ENCODE data around the gene COX19.

Gene COX19

DNA sequence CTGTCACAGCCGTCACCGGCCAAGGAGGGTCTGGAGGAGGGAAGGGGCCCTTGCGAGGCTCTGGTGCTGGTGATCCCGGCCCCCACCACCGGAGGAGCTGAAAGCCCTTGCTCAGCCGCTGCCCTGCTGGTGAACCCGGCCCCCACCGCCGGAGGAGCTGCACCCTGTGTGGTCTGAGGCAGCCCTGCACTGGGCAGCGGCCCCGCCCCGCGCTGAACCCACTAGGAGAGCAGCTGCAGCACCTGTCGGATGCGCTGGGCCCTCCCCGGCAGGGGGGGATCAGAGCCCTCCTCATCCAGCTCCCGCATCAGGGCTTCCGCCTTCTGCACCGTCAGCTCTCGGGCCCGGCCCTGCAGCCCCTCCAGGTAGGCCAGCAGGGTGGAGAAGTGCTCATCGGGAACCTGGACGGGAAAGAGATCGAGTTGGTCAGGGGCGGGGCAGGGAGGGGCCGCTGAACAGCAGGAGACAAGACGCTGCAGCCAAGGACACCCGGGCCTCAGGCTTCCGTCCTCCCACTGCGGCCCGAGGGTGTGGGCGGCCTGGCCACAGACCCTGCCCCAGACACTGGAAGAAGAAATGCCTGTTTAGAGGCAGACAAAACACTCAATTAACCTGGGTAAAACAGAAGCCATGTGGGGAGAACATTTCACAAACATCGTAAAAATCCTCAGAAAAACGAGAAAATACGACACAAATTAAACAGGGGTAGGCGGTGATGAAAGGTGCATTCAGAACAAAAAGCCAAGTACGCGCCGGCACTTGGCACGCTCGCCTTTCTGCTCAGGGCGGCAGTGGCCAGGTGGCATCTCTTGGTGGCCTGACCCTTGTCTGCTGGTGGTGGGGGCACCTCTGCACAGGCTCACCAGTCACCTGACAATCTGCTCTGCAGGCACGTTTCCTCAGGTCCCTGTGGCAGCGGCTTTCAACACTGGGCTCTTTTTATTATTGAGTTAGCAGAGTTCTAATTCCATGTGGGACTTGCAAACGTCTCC, 22.4 kb upstream of the COX19 start:
- H3K9ac ChIP-seq (ENCODE audit: low read depth, low read length): no peak overlapping the region
- H3K27ac ChIP-seq (ENCODE audit: low read depth, low read length): no peak overlapping the region
- no peak overlapping the region for H3K4me3 ChIP-seq (ENCODE audit: low read depth, low read length)
- H3K9me3 ChIP-seq (ENCODE audit: control insufficient read depth, insufficient read depth, low read length): no peaks in the 10 kb centered on the region
- H3K27me3 ChIP-seq (ENCODE audit: control insufficient read depth, insufficient read depth, low read length): no peaks in the 10 kb centered on the region
- no peaks in the 10 kb centered on the region for H3K4me1 ChIP-seq (ENCODE audit: control insufficient read depth, insufficient read depth, low read length)
- 0 out of 2 replicates have a peak, but pooled peaks cover 4% of the 10 kb centered on the region for H3K36me3 ChIP-seq (ENCODE audit: control insufficient read depth, insufficient read depth, low read length)

- Histone ChIP-seq H3K4me3 (ENCODE audit: low read depth, low read length) (no peak overlapping the region), H3K27me3 (ENCODE audit: control insufficient read depth, insufficient read depth, low read length) (no peaks in the 10 kb centered on the region), H3K4me1 (ENCODE audit: control insufficient read depth, insufficient read depth, low read length) (no peaks in the 10 kb centered on the region), H3K9ac (ENCODE audit: low read depth, low read length) (no peak overlapping the region), H3K36me3 (ENCODE audit: control insufficient read depth, insufficient read depth, low read length) (0 out of 2 replicates have a peak, but pooled peaks cover 4% of the 10 kb centered on the region), H3K9me3 (ENCODE audit: control insufficient read depth, insufficient read depth, low read length) (no peaks in the 10 kb centered on the region), H3K27ac (ENCODE audit: low read depth, low read length) (no peak overlapping the region)
These were observed 20.9 kb upstream of the COX19 start for GRCh38 chr7:996079-996872.

- no peaks in the 10 kb centered on the region for H3K27me3 ChIP-seq (ENCODE audit: control insufficient read depth, insufficient read depth, low read length)
- no peaks in the 10 kb centered on the region for H3K9me3 ChIP-seq (ENCODE audit: control insufficient read depth, insufficient read depth, low read length)
- H3K4me3 ChIP-seq (ENCODE audit: low read depth, low read length): no peak overlapping the region
- H3K9ac ChIP-seq (ENCODE audit: low read depth, low read length): no peak overlapping the region
- no peaks in the 10 kb centered on the region for H3K4me1 ChIP-seq (ENCODE audit: control insufficient read depth, insufficient read depth, low read length)
- H3K27ac ChIP-seq (ENCODE audit: low read depth, low read length): no peak overlapping the region
- H3K36me3 ChIP-seq (ENCODE audit: control insufficient read depth, insufficient read depth, low read length): 0 out of 2 replicates have a peak, but pooled peaks cover 4% of the 10 kb centered on the region
These were observed 20.2 kb upstream of the COX19 start for GRCh38 chr7:995571-995970.

DNA sequence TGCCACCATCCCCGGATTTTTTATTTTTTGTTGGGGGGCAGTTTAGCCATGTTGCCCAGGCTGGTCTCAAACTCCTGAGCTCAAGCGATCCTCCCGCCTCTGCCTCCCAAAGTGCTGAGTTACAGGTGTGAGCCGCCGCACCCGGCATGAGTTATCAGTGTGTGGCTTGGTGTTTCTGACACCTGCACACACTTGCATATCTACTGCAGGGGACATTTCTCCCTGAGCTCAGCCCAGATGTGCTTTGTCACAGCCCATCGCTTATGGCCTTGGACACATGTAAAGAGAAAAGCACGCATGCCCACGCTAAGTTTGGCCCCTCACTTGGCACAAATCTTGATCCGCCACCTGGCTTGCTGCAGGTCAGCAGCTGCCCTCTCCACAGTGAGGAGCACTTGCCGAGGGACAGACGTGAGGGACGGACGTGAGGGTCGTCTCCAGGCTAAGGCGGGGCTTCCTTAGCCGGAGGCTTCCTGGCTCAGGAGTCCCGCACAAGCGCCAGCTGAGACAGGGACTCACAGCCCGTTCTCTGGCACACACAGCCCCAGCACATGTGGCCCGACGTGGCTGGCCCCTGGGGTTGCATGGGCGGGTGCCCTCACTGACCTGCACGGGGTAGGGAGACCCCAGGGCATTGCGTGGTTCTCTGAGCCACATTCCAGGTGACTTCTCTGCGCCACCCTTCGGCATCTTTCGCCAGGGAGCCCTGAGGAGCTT, 19.4 kb upstream of the COX19 start:
- H3K27me3 ChIP-seq (ENCODE audit: control insufficient read depth, insufficient read depth, low read length): no peaks in the 10 kb centered on the region
- H3K4me3 ChIP-seq (ENCODE audit: low read depth, low read length): no peak overlapping the region
- H3K4me1 ChIP-seq (ENCODE audit: control insufficient read depth, insufficient read depth, low read length): no peaks in the 10 kb centered on the region
- H3K36me3 ChIP-seq (ENCODE audit: control insufficient read depth, insufficient read depth, low read length): 0 out of 2 replicates have a peak, but pooled peaks cover 4% of the 10 kb centered on the region
- no peaks in the 10 kb centered on the region for H3K9me3 ChIP-seq (ENCODE audit: control insufficient read depth, insufficient read depth, low read length)
- H3K9ac ChIP-seq (ENCODE audit: low read depth, low read length): no peak overlapping the region
- no peak overlapping the region for H3K27ac ChIP-seq (ENCODE audit: low read depth, low read length)

DNA sequence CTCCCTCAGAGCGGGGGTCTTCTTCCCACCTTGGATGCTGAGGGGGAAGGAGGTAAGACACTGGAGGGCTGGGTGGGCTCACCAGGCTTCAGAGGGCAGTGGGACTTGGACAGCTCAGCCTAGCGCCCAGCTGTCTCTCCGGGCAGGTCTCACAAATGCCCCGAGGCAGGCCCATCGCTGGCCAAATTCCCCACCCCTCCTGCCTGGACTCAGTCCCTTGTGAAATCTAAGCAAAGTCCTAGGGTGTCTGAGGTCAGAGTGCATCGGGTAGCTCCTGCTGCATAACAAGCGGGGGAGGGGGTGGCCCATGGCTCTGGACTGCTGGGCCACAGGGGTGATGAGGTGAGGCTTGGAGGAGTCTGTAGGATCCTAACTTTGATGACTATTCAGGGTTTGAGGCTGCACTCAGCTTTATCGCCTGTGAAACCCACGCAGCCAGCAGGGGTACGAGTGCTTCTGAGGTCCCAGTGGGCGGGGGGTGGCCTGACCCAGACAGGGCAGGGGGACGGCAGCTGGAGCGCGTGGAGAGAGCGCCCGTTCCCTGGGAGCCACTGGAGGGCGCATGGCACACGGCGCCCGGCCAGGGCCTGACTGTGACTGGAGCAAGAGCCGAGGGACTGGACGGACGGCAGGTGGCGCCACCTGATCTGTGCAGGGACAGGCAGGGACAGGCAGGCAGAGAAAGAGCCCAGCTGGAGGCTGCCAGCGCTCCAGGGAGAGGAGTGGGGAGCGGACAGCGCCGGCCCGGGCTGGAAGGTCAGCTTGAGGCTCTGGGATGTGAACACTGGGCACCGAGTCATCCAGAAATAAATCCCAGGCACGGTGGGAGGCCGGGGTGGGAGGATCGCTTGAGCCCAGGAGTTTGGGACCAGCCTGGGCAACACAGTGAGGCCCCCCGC, 17.6 kb upstream of the COX19 start:
- no peaks in the 10 kb centered on the region for H3K36me3 ChIP-seq (ENCODE audit: control insufficient read depth, insufficient read depth, low read length)
- H3K4me1 ChIP-seq (ENCODE audit: control insufficient read depth, insufficient read depth, low read length): no peaks in the 10 kb centered on the region
- H3K9ac ChIP-seq (ENCODE audit: low read depth, low read length): no peak overlapping the region
- no peak overlapping the region for H3K4me3 ChIP-seq (ENCODE audit: low read depth, low read length)
- no peaks in the 10 kb centered on the region for H3K9me3 ChIP-seq (ENCODE audit: control insufficient read depth, insufficient read depth, low read length)
- H3K27ac ChIP-seq (ENCODE audit: low read depth, low read length): no peak overlapping the region
- H3K27me3 ChIP-seq (ENCODE audit: control insufficient read depth, insufficient read depth, low read length): no peaks in the 10 kb centered on the region

DNA sequence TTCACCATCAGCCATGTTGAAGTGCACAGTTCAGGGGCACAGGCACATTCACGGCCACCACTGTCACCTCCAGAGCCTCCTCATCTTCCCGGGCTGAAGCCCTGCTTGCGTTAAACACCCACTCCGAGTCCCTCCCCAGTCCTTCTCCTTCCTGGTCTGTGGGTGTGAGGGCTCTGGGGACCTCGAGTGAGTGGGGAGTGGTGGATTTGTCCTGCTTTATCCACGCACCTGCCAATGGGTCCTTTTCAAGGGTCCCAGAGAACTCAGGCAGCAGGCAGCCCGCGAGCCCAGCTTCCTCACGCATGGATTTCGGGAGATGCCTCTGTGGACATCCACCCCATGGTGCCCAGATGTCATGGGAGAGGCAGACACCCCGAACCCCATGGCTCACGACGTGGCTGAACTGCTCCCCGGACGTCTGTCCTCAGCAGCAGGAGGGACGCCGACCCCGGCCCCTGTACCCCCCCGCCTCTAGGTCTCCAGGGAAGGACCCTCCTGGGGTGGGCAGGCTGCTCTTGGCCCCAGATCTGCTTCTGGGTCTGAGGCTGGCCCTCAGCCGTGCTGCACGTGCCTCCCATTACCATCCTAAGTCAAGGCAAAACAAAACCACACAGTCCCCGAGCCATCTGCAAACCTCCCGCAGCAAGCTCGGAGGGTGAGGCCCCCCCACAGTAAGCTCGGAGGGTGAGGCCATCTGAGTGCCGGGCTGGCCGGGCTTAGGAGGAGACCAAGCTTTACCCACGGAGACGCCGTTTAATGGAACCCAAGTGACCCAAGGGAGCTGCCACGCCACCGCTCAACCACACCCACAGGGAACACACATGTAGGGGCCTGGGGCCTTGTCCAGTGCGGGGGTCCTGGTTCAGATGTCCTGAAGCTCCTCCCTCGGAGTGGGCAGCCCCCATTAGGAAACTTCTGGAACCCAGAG, 16.6 kb upstream of the COX19 start:
- Histone ChIP-seq H3K27ac (ENCODE audit: low read depth, low read length) (no peak overlapping the region), H3K9me3 (ENCODE audit: control insufficient read depth, insufficient read depth, low read length) (no peaks in the 10 kb centered on the region), H3K9ac (ENCODE audit: low read depth, low read length) (no peak overlapping the region)

DNA sequence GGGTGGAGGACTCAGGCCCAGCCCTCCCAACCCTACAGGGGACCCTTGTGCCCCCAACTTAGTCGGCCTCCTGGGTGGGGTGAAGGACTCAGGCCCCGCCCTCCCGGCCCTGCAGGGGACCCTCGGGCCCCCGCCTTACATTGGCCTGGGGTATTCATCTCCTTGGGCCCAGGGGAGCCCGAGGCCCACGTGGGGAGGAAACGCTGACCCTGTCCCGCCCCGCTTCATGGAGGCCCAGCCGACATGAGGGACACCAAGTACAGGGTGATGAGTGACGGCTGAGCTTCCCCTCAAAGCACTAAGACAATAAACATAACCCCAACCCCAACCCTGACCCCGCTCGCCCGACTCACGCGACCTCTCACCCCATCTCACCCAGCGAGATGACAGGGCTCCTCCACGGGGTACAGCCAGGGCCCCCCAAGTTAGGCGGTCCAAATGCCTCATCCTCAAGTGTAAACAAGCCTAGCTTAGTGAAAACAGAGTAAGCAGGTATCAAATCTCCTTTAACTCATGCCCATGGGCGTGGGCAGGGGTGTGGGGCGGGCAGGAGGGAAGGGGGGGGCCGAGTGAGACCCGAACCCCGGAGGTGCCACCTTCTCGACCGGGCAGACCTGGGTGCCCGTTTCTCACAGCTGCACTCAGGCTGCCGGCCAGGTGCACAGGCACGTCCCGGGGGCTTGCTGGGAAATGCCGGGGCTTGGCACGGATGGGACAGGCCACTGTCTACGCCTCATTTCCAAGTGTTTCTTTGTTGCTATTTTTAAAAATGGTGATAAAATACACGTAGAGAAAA, 15.8 kb upstream of the COX19 start:
- Histone ChIP-seq H3K9ac (ENCODE audit: low read depth, low read length) (no peak overlapping the region), H3K4me3 (ENCODE audit: low read depth, low read length) (no peak overlapping the region), H3K36me3 (ENCODE audit: control insufficient read depth, insufficient read depth, low read length) (no peaks in the 10 kb centered on the region)

More for the DNA sequence above, 16.6 kb upstream of the COX19 start:
- Histone ChIP-seq H3K36me3 (ENCODE audit: control insufficient read depth, insufficient read depth, low read length) (no peaks in the 10 kb centered on the region), H3K27me3 (ENCODE audit: control insufficient read depth, insufficient read depth, low read length) (no peaks in the 10 kb centered on the region), H3K4me3 (ENCODE audit: low read depth, low read length) (no peak overlapping the region), H3K4me1 (ENCODE audit: control insufficient read depth, insufficient read depth, low read length) (no peaks in the 10 kb centered on the region)

DNA sequence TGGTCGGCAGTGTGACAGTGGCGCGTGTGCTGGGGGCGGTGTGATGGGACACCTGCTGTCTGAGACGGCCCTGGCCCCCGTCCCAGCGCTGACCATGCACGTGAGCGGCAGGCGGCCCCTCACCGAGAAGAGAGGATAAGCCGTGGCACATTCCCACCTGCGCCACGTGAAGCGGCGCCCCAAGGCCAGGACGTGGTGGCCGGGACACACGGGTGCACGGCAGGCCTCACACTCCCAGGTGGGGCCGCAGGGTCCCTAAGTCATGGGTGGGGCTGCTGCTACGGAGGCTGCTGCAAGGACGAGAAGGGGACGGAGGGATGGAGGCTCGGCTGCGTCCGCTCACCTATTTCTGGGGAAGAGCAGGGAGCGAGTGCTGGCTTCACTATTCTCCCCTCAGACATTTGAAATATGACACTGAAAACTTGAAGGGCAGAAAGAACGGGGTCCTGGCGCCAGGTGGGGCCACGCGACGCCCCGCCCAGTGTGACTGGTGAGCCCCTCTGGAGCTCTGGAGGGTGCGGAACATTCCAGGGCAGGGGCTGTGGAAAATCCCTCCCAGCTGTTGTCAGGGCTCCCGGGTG, 15.1 kb upstream of the COX19 start:
- H3K27me3 ChIP-seq (ENCODE audit: control insufficient read depth, insufficient read depth, low read length): no peaks in the 10 kb centered on the region
- H3K9ac ChIP-seq (ENCODE audit: low read depth, low read length): no peak overlapping the region
- H3K36me3 ChIP-seq (ENCODE audit: control insufficient read depth, insufficient read depth, low read length): no peaks in the 10 kb centered on the region
- no peak overlapping the region for H3K4me3 ChIP-seq (ENCODE audit: low read depth, low read length)
- no peak overlapping the region for H3K27ac ChIP-seq (ENCODE audit: low read depth, low read length)
- H3K9me3 ChIP-seq (ENCODE audit: control insufficient read depth, insufficient read depth, low read length): no peaks in the 10 kb centered on the region
- H3K4me1 ChIP-seq (ENCODE audit: control insufficient read depth, insufficient read depth, low read length): no peaks in the 10 kb centered on the region

More for the DNA sequence above, 15.8 kb upstream of the COX19 start:
- Histone ChIP-seq H3K9me3 (ENCODE audit: control insufficient read depth, insufficient read depth, low read length) (no peaks in the 10 kb centered on the region), H3K27me3 (ENCODE audit: control insufficient read depth, insufficient read depth, low read length) (no peaks in the 10 kb centered on the region), H3K4me1 (ENCODE audit: control insufficient read depth, insufficient read depth, low read length) (no peaks in the 10 kb centered on the region), H3K27ac (ENCODE audit: low read depth, low read length) (no peak overlapping the region)

Measured in HUES48 (cell line).